NCI-H146 (cell line): ENCODE data around the gene UNC5A.

Experiments used
- DNase-seq: peaks from one replicate; lab custom pipeline; 2025; lab: John Stamatoyannopoulos, UW

The UNC5A gene

DNA sequence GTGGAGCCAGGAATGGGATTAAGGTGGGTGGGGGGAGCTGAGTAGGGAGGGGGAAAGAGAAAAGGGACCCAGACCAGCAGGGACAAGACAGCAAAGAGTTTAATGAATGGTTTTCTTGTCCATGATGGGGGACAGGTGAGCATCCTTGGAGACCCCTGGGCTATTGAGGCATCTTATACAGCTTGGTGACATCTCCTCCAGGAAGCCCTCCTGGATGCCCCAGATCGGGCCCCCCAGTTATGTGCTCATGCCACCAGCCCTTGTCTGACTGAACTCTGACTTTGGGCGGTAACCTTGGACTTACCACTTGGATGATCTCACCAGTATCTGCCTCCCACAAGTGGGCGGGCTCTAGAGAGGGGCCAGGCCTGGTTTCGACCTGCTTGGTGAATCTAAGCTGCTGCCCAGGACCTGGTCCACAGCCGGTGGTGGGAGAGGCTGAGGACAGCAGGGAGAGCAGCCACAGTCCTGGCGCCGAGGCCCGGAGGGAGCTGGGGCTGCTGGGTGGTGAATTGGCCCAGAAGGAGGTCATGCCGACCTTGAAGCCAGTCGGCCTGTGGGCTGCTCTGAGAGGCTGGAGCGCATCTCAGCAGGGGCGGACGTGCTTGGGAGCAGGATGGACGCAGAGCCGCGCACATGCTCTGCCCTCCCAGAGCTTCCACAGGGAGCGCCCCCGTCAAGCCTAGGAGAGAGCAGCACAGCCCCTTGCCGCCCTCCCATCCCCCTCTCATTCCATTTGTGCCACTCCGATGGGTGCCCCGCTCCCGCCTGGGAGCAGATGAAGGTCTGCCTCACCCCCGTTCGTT lies 36.2 kb downstream of the UNC5A start:
- DNase-seq = no peak

DNA sequence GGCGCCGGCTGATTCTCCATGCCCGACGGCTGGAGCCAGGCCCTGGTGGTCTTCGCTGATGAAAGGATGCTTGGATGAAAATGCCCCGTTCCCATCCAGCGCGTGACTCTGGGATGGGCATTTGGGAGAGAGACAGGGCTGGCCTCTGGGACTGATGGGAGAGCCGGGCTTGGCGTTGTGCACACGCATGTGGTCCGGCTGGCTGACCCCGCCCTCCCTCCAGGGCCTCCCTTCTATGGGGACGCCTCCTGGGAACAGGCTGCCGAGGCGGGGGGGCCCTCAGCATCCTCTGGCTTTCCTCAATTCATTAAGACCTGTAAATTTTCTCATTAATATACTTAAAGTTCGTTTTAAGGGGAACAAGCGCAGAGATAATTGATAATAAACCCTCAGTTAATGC lies 36.8 kb downstream of the UNC5A start:
- DNase-seq = no peak

DNA sequence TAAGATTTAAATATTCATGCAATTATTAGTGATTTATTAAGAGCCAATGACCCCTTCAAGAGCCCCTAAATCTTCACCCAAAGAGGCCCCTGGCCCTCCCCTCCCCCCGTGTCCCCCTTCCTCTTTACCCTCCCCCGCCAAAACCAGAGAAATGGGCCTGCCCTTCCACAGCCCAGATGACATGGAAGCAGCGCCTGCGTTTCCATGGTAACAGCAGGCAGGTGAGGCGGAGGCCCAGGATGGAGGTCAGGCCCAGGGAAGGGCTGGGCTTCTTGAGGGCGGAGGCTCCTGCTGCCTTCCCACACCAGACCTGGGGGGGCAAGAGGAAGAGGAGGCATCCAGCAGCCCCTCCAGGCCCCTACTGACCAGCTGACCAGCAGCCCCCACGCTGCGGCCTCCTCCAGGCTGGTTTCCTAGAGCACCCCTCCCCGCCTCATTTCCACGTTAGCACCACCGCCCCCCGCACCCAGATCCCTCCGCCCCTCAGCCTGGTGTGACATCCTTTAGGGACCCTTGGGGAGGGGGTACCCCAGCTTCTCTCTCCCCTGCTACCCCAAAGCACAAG lies 37.4 kb downstream of the UNC5A start:
- peak; percentile 15 for DNase-seq

DNA sequence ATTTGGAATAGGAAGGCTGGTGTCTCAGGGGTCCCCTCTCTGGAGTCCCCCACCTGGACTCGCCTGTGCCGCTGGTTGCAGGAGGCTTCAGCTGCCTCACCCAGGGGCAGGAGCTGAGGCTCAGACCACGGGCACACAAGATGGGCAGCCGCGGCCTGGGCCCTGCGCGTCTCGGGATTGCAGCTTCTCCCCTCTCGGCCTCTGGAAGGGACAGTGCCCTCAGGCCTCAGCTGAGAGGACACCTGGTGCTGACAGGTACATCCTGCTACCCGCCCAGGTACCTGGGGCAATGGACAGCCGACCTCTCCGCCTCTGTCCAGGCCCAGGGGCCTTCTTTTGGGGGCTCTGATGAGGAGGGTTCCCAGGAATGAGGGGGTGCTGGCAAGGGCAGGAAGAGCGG lies 38.3 kb downstream of the UNC5A start:
- no peak for DNase-seq

DNA sequence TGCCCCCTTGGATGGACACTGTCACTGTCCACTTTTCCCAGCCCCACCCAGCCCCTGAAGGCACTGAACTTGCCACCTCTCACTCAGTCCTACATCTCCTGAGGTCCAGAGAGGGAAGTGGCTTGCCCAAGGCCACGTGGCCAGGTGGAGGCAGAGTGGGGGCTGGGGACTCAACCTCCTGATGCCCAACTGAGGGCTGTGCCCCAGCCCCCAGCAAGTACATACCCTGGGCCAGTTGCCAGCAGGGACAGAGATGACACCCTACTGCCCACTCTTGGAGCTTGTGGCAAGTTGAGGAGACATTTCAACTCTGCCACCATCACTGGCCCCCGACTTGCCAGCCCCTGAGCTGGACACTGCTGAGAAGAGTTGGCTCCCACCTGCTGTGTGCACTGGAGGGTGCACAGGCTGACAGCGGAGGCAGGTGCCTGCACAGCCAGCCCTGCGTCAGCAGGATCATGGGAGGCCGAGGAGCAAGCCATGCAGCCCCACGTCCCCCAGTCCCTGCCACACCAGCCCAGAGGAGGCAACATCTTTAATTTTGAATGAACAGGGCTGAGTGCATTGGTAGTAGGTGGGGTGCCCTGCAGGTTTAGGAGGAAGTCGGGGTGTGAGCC lies 39.4 kb downstream of the UNC5A start:
- DNase-seq = peak; percentile 42

DNA sequence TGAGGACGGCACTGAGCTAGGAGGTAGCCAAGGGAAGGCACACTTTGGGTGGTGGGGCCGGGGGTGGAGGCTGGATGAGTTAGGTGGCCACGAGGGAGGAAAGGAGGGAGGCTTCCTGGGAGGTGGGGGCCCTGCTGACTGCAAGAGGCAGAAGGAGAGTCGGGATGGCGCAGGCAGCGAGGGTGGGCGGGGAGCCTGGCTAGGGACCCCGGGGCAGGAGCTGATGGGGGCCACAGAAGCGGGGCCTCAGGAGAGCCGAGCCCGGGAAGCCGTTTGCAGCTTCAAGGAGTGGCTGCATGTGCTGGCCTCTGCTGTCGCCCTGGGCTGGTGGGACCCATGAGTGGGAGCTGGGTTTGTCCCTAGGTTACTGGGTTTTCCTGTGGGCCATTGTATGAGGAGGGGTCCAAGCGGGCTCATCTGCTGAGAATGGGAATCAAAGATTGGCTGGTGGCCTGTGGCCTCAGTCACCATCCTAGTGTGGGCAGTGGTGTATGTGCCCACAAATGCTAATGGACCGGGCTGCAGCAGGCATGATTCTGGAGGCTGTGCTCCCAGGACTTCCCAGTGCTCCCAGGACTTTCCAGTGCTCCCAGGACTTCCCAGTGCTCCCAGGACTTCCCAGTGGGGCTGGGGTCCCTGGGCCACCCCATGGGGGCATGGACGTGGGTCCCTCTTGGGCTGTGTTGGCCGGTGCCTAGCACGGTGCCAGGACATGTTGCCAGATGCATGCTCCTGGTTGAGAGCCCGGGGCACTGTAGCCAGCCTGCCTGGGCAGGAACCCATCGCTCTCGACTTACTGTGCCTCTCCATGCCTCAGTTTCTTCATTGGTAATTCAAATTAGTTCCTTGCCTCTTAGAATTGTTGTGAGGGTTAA lies 40.2 kb downstream of the UNC5A start:
- DNase-seq = no peak

DNA sequence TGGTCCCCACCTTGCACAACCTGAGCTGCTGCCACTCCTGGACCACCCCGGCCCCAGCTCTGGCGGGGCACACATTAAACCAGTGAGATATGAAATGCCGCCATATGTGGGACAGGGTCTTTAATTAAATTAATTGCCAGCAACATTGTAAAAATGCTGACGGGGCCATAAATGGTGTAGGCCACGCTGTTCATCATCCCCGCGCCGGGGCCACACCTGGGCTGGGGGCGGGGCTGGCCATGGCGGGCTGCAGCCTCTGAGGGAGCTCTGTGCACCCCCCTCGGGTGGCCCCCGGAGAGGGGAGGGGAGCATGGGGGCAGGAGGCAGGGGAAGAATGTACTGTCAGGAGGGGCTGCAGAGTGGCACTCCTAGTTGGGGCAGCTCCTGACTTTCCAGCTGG lies 41.0 kb downstream of the UNC5A start:
- no peak for DNase-seq

DNA sequence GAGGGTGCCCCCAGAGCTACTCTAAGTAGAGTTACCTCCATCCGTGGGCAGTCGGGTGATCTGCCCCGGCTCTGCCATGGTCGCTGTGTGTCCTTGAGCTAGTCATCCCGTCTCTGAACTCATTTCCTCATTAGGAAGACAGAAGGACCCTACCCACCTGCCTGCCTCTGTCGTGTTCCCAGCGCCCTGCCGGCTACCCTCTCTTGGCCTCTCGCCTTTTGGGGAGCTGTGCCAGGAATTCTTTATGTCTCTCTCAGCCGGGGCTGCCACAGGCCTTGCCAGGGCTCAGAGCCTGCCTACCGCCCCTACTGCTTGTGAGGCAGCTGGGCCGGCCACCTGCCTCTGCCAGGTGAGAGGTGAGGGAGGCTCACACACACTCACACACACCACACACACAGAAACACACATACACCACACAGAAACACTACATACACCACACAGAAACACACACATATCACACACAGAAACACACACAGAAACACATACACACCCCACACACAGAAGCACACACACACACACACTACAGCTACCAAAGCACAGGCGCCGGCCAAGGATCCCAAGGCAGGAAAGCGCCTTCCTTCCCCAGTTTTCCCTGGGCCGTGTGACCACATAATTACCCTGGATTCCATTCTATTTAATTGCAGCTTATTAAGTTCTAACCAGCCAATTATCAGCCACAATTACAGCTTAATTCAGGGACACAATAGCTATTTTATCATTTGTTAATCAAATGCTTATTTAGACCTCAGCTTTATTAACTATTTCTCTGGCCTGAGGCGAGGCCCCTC lies 41.7 kb downstream of the UNC5A start:
- peak; percentile 65 for DNase-seq

DNA sequence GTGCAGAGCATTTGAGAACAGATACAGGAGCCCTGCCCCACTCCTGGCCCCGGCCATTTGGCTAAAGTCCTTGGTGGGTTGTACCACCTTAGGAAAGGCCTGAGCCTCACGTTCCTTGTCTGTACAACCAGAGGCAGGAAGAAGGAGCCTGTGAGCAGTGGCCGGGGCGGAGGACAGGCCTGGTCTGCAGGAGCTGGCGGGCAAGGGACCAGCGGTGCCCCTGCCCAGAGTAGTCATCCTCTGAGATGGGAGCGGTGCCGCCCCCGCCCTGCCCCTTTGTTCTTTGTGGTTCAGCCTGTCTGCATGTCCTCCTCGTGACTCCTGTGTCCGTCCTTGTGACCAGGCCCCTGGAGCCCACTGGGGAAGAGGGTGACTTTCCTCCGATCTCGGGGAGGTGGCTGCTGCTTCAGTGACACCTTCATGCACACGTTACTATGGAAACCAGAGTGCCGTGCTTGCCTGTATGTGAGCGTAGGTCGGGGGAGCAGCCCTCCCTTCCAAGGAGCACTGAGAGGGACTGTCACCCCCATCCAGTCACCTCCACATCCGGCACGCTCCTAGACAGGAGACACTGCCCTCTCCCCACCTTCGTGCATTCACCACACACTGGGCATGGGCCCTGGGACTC lies 42.9 kb downstream of the UNC5A start:
- no peak for DNase-seq

DNA sequence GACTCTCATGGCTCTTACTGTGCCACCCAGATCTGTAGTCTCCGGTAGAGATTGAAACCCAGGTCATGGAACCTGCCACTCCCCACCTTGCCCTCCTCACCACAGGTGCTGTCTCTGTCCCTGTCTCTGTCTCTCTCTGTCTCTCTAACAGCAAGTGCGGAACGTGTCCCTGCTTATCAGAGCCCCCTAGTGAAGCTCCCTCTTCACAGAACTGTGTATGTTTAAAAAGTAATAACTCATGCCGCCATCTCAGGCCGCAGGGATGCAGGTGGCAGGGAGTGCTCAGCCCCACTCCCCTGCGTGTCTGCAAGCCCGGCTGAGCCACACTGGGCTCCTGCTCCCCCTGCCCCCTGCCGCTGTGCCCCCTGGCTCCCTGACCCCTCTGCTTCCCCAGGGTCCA lies 43.8 kb downstream of the UNC5A start:
- DNase-seq = no peak

DNA sequence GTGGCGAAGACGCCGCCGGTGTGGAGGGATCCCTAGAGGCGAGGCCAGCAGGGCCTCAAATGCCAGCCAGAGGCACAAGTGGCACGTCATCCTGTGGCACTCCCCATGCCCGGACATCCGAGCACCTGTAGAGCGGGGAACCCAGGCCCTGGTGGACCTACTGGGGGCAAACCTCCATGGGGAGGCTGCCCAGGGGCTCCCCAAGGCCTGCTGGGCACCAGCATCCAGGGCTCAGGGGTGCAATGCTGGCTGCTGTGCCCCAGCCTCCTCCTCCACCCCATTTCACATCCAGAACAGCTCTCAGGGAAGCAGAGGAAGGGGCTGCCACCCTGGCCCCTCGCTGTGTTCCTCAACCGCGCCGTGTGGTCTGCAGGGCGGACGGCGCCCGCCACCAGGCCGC lies 45.2 kb downstream of the UNC5A start:
- DNase-seq = no peak

DNA sequence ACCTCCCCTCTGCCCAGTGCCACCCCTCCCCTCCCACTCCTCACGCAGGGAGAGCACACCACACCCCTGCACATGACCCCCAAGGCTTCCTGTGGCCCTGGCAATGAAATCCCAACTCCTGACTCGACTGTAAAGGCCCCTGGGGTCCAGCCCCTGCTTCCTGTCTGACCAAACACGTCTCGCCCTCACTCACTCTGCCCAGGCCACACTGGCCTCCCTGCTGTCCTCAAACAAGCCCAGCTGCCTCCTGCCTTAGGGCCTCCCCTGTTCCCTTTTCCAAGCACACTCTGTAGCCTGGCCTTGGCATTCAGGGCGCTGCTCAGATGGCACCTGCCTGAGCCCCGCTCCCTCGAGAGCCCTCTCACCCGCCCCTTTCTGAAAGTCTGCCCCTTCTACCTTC lies 46.4 kb downstream of the UNC5A start:
- no peak for DNase-seq

DNA sequence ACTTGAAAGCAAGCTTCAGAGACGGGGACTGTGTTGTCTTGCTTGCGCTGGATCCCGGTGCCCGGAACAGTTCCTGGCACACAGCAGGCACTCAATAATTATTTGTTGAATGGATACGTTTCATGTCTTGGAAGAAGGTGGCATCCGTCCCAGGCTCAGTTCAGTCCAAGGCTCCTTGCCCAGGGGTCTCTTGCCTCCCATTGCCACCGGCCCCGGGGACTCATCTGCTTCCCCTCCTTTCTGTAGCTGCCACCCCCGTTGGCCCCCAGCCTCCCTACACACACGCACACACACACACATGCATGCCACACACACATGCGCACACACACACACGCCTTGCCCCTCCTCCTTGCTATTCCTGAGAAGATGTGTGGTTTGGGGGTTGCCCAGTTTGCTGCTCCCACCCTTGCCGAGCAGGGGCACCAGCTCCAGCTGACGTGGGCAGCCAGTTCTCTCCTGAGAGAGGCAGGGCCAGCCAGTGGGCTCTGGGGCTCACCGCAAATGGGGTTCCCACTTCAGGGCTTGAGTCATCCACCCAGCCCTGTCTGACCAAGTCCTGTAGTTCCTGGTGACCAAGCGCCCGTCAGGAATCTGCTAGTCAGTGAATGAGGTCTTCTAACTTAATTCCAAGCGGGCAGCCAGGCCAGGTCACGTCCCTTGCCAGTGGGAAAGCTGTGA lies 47.0 kb downstream of the UNC5A start:
- DNase-seq = no peak

DNA sequence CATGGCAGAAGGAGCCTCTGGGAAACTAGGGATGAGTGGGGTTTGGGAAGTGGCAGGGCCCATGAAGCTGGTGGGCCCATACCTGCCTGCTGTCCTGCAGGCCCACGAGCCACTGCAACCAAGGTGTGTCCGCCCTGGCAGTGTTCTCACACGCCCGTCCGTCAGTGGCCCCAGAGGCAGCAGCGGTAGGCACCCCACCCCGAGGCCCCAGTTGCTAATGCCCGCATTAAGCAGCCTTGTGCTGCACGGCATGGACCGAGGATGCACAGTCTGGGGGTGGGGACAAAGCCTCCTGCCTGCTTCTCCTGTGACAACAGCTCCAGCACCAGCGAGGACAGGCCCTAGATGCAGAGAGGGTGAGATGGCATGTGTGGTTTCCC lies 47.5 kb downstream of the UNC5A start:
- DNase-seq = no peak

DNA sequence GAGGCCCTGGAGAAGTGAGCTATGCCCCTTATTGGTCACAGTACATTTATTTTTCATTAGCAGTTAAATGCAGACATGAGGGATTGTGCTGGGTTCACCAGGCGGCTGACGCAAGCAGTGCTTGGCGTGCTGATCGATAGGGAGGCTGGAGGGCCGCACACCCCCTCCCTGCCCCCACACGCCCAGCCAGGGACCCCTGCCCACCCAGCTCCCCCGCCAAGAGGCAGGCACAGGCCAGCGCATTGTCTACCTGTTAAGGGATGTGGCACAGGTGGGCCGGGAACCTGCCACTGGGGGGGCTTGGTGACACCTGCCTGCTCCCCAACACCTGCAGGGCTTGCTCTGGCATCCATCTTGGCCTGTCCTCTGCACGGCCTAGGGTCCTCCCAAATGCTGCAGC lies 49.6 kb downstream of the UNC5A start:
- DNase-seq = no peak

DNA sequence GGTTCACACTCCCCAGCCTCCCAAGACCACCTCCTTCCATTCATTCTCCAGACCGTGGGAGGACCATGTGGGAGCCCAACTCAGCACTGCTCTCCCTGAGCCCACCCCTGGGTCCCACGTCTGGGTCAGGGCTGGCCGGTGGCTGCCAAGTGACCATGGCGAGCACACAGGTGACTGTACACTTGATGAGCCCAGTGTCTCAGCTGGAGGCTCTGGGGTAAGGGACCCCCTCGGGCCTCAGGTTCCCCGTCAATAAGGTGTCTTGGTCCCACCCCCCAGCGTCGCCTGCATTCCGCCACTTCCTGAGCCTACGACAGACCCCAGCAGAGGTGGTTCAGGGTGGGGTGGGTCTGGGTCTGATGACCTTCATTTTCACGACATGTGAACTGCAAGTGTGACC lies 50.0 kb downstream of the UNC5A start:
- DNase-seq = no peak

DNA sequence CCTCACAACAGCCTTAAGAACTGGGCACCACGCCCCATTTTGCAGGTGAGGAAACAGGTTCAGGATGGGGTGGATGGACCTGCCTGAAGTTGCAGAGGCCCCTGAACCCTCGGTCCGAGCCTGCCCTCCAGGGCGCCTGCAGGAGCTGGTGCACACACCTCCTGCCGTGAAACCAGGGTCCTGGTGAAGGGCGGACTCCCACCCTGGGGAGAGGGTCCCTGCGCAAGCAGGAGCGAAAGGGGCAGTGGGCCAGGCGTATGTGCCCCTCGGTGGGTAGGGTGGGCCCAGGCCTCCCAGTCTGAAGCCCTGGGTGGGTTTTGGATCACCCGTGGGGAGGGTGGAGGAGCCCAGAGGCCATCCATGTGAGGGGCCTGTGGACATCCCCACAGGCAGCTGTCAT lies 50.9 kb downstream of the UNC5A start:
- no peak for DNase-seq

DNA sequence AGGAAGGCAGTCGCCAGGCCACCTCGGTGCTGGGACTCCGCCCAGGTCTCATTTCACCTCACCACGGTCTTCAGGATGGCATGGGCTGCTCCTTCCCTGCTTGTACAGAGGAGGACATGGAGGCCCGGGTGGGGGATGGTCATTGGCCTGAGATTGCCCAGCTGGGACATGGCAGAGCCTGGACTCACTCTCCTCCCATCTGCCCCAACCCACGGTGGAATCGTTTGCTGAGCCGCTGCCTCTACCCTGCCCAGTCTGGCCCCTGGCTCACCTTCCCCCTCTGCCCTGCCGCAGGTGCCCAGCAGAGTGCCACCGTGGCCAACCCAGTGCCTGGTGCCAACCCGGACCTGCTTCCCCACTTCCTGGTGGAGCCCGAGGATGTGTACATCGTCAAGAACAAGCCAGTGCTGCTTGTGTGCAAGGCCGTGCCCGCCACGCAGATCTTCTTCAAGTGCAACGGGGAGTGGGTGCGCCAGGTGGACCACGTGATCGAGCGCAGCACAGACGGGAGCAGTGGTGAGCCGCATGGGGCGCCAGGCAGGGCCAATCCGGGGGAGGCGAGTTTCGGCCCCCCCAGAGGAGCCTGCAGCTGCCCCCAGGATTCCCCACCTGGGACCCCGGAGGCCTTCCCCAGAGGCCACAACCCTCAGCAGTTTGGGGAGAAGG lies 52.1 kb downstream of the UNC5A start:
- DNase-seq = no peak

DNA sequence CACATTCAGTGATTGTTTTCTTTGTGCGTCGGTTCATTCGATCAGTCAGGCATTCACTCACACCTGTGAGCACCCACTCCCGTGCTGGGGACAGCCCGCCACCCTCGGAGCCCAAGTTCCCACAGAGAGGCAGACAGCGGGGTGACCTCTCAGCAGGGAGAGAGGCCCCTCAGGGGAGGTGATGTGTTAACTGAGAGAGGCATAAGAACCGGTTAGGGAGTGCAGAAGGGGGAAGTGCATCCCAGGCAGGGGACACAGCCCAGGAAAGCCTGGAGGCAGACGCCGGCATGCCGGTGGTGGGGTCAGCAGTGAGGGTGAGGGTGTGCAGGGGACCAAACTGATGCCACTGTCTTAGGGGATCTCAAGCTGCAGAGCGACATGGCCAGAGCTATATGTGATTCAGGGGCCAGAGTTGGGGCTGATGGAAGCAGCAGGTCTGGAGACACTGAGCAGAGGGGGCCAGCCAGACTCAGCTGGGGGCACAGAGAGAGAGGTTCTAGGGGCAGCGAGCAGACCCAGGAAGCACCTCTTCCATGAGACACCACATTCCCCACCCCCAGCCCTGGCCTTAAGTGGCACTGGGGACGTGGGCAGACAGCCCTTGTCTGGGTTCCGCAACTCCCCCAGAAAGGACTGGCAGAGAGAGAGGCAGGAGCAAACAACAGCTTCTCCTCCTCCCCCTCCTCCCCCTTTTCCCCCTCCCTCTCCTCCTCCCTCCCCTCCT lies 52.8 kb downstream of the UNC5A start:
- DNase-seq = no peak

DNA sequence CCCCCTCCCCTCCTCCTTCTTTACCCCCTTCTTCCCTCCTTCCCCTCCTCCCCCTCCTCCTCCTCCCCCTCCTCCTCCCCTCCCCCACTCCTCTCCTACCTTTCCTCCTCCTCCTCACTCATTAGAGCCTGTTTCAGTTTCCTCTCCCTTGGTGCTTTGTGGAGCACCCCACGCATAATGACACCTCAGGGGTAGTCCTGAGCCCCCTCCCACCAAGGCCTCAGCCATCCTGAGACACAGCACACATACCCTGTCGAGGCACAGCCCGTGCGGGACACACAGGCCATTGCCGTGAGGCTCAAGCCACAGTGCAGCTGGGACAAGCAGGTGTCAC lies 53.4 kb downstream of the UNC5A start:
- DNase-seq = no peak
